GM21529 (cell line): ENCODE results near the gene RFX7.

ENCODE experiments used
- ATAC-seq: cut with Tn5 transposase; IDR thresholded peaks from one replicate; pipeline ENCODE4 v1.9.1; 2021; ENCODE audit not compliant: unreplicated experiment

The RFX7 gene

DNA sequence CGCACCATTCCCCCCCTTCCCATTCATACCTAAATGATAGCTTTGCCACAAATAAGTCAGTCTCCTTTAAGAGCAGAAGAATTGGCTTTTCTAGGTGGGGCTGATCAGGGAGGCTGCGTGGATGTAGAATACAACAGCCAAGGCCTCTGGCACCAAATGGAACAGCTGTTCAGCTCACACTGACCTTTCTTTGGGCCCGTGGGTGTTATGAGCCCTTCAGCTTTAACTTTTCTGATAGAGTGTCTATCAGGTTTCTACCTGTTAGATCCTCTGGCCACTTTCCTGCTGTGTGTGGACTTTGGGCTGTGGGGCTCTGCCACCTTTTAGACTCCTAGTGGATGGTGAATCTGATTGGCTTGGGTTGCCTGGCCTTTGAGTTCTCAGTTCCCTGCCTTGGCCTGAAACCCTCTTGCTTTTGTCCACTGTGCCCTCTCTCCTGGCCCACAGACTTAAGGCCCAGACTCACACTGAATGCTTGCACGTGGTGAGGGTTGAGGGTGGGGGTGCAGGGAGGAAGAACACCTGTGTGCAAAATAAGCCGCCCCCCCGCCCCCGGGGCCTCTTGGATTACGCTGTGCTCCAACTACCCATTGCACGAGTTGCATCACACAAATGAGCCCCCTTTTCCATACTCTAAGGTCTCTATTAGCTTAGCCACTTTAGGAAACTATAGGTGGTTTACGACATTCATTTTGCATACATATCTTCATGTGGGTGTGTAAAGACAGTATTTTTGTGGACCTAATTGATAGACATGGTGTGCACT is 1.3 kb upstream of the RFX7 start:
- no peak for ATAC-seq

- ATAC-seq: no peak
Observed at GRCh38 chr15:56244038-56244810, 545 bp upstream of the RFX7 start.

DNA sequence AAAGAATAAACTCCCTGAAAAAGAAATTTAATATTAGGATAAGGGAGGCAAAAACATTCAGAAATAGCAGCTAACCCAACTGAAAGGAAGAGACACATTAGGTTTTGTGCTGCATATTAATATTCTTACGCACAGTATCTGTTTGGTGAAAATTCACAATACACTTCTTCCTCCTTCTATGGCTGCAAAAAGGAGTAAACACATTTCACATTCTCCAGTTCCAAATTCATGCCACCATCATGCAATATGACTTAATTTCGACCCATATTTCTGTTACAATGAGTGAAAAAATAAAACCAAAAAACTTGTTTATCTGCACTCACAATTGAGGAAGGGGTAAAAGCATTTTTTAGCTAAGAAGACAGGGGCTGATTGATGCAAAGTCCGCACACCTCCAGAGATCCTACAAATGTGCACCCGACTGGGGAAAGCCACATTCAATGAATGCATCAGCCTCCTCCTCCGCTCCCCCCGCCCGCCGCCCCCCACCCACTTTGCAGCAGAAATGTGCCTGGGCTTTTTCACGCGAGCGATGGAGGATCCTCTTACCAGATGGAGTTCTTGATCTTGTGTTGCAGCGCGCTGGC is 1.0 kb downstream of the RFX7 start:
- ATAC-seq: no peak

GRCh38 chr15:56241374-56242105 is 2.1 kb downstream of the RFX7 start:
- no peak for ATAC-seq

DNA sequence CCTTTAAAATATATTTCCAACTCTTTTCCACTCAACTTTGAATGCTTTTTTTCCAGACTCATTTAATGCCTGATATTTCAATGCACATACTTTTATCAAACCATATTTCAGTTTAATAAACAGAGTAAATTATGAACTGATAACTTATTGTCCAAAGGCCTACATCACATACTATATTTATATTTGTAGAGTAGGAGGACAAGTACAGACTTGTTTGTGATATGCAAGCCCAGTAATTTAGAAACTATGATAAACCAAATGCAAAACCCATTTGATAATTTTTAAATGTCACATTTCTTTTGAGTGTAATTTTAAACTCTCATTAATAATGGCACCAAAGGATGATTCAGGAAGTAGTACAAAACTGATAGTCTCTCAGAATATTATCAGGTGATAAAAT is 3.3 kb downstream of the RFX7 start:
- no peak for ATAC-seq

DNA sequence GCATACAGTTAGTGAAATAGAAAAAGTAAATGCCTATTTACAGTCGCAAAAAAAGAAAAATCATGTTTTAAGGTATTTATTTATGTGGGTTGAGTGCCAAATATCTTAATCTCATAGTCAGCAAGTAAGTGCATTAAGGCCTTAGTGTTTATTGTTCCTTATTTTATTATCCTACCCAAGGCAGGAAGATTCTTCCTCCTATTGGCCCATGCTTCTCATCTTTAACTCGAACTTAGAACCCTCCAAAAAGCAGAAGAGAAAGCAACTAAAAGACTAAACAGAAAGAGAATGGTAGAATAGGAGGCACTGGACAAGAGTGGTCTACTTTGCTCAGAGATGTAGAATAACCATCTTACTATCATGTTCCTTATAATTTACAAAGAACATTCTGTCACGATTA is 7.5 kb downstream of the RFX7 start:
- ATAC-seq: no peak

- no peak for ATAC-seq
Observed at GRCh38 chr15:56234804-56235203, 8.9 kb downstream of the RFX7 start.

DNA sequence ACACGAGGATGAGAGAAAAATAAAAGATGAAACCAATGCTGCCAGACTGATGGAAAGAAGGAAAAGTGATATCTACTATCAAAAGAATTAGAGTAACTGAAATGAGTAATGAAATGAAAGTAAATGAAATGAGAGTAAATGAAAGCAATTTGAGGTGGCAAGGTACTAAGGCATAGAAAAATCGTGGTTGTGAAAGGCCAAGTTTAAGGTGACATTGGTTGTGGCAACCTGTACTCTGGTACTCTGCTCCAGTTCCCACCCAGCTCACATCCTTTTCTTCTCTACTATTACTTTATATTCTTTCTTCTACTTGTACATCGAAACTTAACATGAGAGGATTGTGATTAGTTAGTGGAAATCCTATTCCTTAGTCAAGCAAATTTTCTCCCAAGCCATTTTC is 10.1 kb downstream of the RFX7 start:
- ATAC-seq: no peak

GRCh38 chr15:56232058-56232457 is 11.6 kb downstream of the RFX7 start:
- ATAC-seq: no peak

GRCh38 chr15:56228854-56229253 is 14.8 kb downstream of the RFX7 start:
- no peak for ATAC-seq

- no peak for ATAC-seq
Observed at GRCh38 chr15:56228352-56228751, 15.3 kb downstream of the RFX7 start.

DNA sequence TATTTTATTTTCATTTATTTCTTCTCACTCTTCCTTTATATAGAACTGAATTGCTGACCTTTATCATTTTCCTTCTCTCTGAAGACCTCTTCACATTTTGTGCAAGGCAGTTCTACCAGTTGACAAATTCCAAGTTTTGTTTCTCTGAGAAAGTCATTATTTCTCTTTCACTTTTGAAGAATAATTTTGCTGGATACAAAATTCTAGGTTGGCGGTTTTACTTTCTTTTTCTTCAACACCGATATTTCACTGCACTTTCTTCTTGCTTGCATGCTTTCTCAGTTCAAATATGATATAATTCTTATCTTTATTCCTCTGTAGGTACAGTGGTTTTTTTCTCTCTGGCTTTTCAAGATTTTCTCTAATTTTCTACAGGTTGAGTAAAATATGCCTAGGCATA is 15.9 kb downstream of the RFX7 start:
- no peak for ATAC-seq

DNA sequence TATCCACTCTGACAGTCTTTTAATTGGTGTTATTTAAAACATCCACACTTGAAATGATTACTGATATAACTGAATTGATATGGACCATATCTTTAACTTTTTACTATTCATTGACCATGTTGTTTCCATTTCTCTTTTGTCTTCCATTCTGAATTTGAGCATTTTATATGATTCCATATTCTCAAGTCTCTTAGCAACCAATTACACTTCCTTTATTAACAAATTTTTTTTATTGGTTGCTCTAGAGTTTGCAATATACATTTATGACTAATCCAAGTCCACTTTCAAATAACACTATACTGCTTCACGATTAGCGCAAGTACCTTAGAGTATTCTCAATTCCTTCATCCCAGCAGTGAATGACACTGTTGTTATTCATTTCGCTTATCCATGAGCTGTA is 16.4 kb downstream of the RFX7 start:
- ATAC-seq: no peak

DNA sequence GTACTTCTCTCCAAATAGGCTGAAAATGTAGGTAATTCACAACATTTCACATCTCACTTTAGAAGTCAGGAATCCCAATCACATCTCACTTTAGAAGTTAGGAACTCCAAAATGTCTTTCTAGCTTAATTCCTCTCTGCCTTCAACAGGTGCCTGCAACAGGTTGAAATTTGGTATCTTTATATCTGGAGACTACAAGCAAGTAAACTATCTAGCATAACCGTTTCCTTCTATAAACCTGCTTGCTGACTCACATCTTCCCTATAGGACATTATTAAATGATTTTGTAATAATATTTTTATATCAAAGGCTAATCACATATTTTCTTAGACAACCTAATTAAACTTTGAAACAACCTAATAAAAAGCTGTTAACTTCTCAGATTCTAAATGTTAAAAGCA is 18.2 kb downstream of the RFX7 start:
- no peak for ATAC-seq

GRCh38 chr15:56222302-56222701 is 21.4 kb downstream of the RFX7 start:
- no peak for ATAC-seq

DNA sequence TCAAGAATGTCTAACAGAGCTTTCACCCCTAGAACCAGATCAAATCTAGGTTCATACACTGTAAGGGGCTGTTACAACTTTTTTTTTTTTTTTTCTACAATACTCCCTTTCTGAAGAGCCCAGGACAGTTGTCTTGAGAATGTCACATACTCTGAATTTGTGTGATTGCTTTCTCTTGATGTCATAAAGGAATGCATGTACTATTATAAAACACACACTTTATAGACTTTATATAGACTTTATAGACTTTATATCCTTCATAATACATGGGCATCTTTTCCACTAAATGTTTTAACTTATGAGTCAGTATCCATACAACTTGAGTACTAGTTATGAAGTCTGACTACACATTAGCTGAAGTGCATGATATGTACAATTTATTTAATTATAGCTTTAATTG is 26.3 kb downstream of the RFX7 start:
- no peak for ATAC-seq

DNA sequence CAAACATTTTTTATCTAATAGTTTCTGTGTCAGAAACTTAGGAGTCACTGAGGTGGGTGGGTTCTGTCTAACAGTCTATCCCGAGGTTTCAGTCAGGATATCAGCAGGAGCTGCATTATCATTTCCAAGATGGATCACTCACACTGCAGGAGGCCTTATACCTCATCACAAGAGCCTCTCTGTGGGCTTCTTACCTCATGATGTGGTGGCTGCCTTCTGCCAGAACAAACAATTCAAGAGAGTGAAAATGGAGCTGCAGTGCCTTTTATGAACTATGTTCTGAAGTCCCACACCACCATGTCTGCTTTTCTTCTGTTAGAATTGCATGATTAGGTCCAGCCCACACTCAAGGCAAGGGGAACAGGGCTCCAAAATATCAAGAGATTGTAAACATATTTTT is 27.9 kb downstream of the RFX7 start:
- ATAC-seq: no peak

- ATAC-seq: no peak
Observed at GRCh38 chr15:56211960-56212550, 31.6 kb downstream of the RFX7 start.

DNA sequence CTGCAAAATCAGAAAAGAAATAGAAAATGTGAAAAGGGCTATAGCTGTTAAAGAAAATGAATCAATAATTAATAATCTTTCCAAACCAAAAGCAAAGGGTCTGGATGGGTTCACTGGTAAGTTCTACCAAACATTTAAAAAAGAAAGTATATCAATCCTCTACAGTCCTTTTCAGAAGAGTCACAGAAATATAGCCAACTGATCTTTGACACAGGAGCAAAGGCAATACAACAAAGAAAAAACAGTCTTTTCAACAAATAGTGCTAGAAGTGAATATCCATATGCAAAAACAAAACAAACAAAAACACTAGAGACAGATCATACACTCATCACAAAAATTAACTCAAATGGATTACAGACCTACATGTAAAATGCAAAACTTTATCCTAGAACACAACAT is 32.6 kb downstream of the RFX7 start:
- ATAC-seq: no peak

GRCh38 chr15:56208641-56209155 is 35.0 kb downstream of the RFX7 start:
- ATAC-seq: no peak

DNA sequence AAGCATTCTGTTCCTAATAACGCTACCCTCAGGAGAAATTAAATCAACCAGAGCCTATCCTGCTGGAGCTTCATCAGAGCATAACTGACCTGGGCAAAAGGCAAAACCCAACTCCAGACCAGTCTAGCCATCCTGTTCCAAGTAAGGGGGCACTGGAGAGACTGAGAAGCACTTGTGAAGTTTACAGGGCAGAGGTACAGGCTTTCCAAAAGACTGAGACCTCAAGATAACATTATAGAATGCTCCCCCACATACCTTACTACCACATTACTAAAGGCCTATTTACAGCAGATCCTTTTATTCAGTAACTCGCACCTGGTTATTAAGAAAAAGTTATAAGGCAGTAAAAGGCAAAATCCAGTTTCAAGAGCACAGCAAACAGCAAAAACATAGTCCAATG is 35.5 kb downstream of the RFX7 start:
- ATAC-seq: no peak
